Hepatic stellate cell (primary cell): ENCODE results near the gene KRTAP21-1.
"Not testable (repeated sequence)": the region's sequence is repeated elsewhere in the genome, so short reads cannot be mapped to it uniquely, and the experiment has no call there.

Source experiments
- DNase-seq: peaks from one replicate; pipeline ENCODE4 v3.0.0; 2011; ENCODE audit warnings: low spot score

The KRTAP21-1 gene

DNA sequence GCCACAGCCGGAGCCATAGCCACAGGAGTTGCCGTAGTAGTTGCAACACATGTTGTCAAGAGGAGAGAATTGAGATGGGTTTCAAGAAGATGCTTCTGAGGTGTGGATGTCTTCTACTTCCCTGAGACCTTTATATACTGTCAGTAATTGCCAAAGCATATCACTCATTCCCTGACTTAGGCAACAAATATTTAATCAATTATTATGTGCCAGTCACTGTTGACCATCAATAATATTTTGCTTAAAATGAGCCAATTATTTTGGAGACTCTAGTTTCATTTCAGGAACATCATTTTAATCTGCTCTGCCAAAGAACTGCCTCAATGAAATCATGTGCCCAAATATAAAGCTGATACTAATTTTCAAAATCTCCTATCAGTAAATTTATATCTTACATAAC is at the start of gene KRTAP21-1:
Gene KRTAP21-1, minus strand, starts transcription at position 101 of the 400 bp plus-strand sequence. Its CDS starts 50 bp downstream, at position 51.
- not testable (repeated sequence) for DNase-seq

- no peak for DNase-seq
Observed at GRCh38 chr21:30800605-30801004, 45.4 kb upstream of the KRTAP21-1 start.

GRCh38 chr21:30793581-30794314 is 38.5 kb upstream of the KRTAP21-1 start:
- no peak for DNase-seq

- no peak for DNase-seq
Observed at GRCh38 chr21:30779249-30779648, 24.0 kb upstream of the KRTAP21-1 start.

GRCh38 chr21:30769724-30770431 is 14.7 kb upstream of the KRTAP21-1 start:
- no peak for DNase-seq

DNA sequence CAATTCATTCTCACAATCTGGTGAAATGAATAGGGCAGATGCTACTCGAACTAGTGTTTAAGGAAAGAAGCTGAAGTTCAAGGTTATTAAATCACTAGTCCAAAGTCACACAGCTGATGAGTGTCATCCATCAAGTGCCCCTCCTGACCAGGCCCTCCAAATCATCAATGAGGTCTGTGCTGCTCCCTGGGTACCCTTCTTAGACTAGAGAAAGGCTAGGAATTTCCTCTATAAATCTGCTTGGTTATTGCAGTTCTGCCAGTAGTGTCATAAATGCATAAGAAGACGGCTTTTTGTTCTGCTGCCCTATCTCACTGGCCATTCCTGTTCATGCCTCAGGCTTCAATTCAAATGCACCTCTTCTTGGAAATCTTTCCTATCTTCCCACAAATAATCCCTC is 5.5 kb upstream of the KRTAP21-1 start:
- no peak for DNase-seq

DNA sequence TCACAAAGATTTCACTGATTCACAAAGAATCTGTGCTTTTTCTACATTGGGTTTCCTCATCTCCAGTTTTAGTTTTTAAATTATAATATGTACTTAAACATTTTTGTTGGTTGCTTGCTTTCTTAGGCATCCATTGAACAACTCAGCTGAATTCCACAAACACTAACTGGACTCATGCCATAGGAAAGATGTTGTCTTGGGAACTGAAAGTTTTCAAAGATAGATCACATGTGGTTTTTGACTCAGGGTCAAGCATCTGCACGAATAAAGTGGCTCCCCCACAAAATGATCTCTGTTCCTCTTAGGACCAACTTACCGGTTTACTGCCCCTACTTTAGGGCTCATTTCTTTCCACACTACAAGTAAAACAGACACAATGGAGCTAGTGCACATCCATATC is 3.1 kb upstream of the KRTAP21-1 start:
- DNase-seq: no peak

DNA sequence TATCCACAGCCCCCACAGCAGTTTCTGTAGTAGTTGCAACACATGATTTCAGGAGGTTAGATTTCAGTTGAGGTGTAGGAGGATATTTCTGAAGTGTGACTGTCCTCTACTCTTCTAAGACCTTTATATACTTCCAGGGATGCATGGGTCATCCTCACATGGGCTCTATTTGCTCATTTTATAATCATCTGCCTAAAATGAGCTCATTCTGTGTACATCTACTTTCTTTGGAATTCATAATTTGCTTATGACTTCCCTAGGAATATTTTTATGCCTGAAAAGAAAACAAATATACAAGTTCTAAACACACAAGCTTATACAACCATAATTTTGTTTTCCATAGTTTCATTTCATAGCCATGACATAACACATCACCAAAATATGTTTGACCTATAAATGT is 8.1 kb downstream of the KRTAP21-1 start, which contains the start of gene KRTAP21-2:
Gene KRTAP21-2, minus strand, starts transcription at position 101 of the 400 bp plus-strand sequence. Its CDS starts 57 bp downstream, at position 44.
- DNase-seq: no peak

DNA sequence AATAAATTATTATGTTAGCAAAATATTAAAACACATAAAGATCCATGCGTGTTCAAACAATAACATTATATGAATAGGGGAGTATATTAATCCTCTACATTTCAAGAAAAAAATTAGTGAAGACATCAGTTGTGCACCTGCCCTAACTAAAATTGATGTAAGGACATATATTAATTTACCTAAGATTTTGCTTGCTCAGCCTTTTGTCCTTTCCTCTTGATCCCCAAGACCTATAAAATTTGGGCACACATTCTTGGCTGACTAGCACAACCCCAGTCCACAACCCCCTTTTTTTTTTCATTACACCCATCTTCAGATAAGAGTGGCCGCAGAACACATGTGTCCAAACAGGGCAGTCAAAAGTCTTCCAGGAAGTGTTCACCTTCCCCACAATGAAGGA is 14.8 kb downstream of the KRTAP21-1 start:
- no peak for DNase-seq

- no peak for DNase-seq
Observed at GRCh38 chr21:30733026-30733425, 22.2 kb downstream of the KRTAP21-1 start.

DNA sequence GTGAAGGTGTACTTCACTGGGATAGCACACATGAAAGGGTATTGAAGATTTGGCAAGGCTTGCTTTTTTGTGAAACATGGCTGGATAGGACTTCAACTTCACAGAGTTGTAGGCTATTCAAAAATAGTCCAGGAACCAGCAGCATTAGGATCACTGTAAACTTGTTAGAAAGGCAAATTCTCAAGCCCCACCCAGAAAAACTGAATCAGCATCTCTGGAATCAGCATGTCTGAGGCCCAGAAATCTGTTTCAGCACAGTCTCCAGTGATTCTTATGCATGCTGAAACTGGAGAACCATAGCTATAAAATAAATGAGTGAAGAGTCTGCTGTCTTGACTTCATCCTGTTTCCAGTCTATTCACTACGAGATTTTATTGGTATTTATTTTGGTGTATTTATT is 28.5 kb downstream of the KRTAP21-1 start:
- no peak for DNase-seq

DNA sequence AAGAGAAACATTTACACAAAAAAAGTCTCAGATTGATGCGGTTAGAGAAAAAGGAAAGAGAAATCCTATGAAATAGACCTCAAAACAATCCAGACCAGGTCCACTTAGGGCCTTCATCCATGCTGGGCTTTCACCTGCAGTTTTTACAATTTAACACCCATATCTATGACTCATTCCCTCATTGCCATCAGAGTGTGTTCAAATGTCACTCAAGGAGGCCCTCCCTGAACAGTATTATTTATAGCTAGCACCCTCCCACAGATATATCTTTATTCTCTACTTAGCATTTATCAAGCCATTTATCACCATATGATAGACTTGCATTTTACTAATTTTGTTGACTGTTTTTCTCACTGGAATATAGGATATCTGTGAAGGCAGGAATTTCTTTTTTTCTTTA is 35.8 kb downstream of the KRTAP21-1 start:
- no peak for DNase-seq

DNA sequence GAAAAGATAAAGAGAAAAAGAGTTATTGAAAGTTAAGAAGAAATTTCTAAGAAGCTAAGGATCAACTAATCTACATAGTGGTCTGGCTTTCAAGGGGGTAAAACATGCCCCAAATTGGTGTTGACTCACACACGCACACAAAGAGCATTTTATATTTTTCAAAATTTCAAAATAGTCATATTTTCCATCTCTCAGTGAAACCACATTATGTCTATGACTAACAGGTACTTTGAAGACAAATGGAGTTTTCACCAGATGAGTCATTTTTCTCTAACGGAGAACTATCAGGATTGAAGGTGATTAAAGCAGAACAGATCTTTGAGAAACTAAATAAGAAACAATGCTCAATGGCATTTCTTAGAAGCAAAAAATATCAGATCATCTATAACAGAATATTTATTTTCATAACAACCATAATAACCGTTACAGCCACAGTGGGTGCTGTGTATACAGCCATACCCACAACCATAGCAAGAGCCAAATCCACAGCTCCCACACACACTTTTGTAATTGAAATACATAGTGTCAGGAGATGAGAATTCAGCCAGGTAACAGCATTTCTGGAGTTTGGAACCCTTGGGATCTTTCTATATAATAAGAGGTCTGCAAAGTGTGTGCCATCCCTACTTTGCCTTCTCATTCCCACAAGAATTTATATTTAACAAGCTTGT is 36.9 kb downstream of the KRTAP21-1 start, which contains the start of gene KRTAP21-3:
Gene KRTAP21-3, minus strand, starts transcription at position 539 of the 671 bp plus-strand sequence. Its CDS starts 18 bp downstream, at position 521.
- no peak for DNase-seq

DNA sequence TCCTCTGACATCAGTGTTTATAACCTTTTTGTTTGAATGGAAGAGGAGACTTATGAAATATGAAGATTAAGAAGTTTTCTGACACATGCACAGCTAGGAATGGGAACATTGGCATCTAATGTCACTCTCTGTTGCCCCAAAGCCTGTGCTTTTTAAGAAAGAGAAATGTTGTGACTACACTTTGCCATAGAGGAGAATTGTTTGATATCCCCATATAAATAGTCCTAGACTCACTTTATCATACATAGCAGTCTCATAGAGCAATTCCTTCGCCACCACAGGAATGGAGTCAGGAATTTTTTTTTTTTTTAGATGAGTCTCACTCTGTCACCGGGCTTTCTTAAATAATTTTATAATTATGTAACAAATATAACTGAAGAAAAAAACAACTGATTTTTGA is 38.1 kb downstream of the KRTAP21-1 start:
- no peak for DNase-seq

- DNase-seq: no peak
Observed at GRCh38 chr21:30714946-30715345, 40.3 kb downstream of the KRTAP21-1 start.

DNA sequence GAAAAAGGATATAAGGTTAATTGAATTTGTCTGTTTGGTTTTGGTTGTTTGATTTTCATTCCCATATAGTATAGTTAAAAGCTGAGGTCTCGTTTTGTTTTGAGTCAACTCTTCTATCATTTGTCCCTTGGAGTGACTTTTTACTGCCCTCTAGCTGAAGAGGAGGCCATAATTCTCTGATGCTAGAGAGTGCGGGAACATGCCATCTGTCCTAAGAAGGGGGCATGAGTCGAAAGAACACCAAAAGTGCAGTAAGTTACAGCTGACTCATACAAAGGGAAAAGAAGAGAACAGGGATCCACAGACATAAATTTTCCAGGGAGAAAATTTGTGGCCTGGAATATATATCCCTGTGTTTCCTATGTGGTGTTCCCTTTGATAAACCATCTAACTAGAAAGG is 40.8 kb downstream of the KRTAP21-1 start:
- no peak for DNase-seq

GRCh38 chr21:30713766-30714165 is 41.5 kb downstream of the KRTAP21-1 start:
- no peak for DNase-seq

DNA sequence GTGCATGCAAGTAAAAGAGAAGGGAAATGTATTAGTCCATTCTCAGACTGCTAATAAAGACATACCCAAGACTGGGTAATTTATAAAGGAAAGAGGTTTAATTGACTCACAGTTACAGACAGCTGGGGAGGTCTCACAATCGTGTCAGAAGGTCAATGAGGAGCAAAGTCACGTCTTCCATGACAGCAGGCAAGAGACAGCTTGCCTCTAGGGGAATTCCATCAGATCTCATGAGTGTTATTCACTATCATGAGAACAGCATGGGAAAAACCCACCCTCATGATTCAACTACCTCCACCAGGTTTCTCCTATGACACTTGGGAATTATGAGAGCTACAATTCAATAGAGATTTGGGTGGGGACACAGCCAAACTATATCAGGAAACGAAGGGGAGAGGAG is 44.7 kb downstream of the KRTAP21-1 start:
- no peak for DNase-seq

- DNase-seq: no peak
Observed at GRCh38 chr21:30707409-30707808, 47.8 kb downstream of the KRTAP21-1 start.
